Suprapubic skin (tissue), 4 donors: ENCODE results near the gene SLC16A10. TPM values are rescaled to one million over a fixed set of nuclear protein-coding genes. Genes with fewer than 3 reads are reported as not detected.

ENCODE experiments used
- DNase-seq, 2 donors: peaks; one replicate each; pipeline ENCODE4 v3.0.0-alpha.2; 2019; ENCODE audit warnings: low spot score in 2 of 2
- H3K27ac ChIP-seq: fragments of 200-600 bp; sonication (generic); one replicate; pipeline ENCODE4 v1.5.1; 2019
- H3K27me3 ChIP-seq: fragments of 200-600 bp; sonication (generic); one replicate; pipeline ENCODE4 v1.5.1; 2019
- H3K36me3 ChIP-seq: fragments of 200-600 bp; sonication (generic); one replicate; pipeline ENCODE4 v1.5.1; 2019
- H3K4me1 ChIP-seq: fragments of 200-600 bp; sonication (generic); one replicate; pipeline ENCODE4 v1.5.1; 2019
- H3K4me3 ChIP-seq: fragments of 200-600 bp; sonication (generic); one replicate; pipeline ENCODE4 v1.5.1; 2019; ENCODE audit warnings: mild to moderate bottlenecking
- H3K9me3 ChIP-seq: fragments of 200-600 bp; sonication (generic); one replicate; pipeline ENCODE4 v1.5.1; 2019
- CTCF ChIP-seq, 2 donors: fragments of 200-600 bp in 1 of 2; fragments of 450-650 bp in 1 of 2; sonication (generic) in 1 of 2; IDR thresholded peaks; one replicate each; pipeline ENCODE4 v1.5.1; 2016 to 2019; ENCODE audit warnings: antibody characterized with exemption in 2 of 2, mild to moderate bottlenecking in 1 of 2, moderate library complexity in 1 of 2
- EP300 ChIP-seq: sonication (generic); formaldehyde crosslinking; IDR thresholded peaks from one replicate; pipeline ENCODE4 v1.6.1; 2017; ENCODE audit warnings: antibody characterized with exemption
- POLR2A ChIP-seq, 2 donors: fragments of 450-650 bp; IDR thresholded peaks; one replicate each; pipeline ENCODE4 v1.6.1; 2017; ENCODE audit warnings: antibody characterized with exemption in 2 of 2, mild to moderate bottlenecking in 2 of 2, moderate library complexity in 2 of 2
- POLR2AphosphoS5 ChIP-seq, 3 donors: sonication (generic); formaldehyde crosslinking; IDR thresholded peaks; one replicate each; pipeline ENCODE4 v1.6.1; 2017; ENCODE audit warnings: antibody characterized with exemption in 3 of 3
- WGBS: methylation state at CpG from one replicate; pipeline ENCODE4 v1.1.5; 2018; 5-methylcytosine and 5-hydroxymethylcytosine counted together
- total RNA-seq, 4 donors: library from RNA; depleted of rRNA; stranded (reverse); fragments of >200 nt; gene quantifications; one replicate each; pipeline ENCODE4 v1.1.0, GENCODE V29; 2016

Gene SLC16A10
- total RNA-seq, 4 donors from 2014 or later = 23.1 to 73.5 (median 35.9) TPM

GRCh38 chr6:111192911-111193555 is 105.7 kb downstream of the SLC16A10 start:
- no peak for TF ChIP-seq POLR2AphosphoS5 (IDR thresholded peaks at IDR 0.05)
- TF ChIP-seq CTCF (IDR thresholded peaks at IDR 0.05) = no peak
- TF ChIP-seq EP300 = no peak
- TF ChIP-seq POLR2A (IDR thresholded peaks at IDR 0.05) = no peak
- no peak overlapping the region for H3K27ac ChIP-seq
- H3K9me3 ChIP-seq = no peaks in the 10 kb centered on the region
- H3K4me3 ChIP-seq = no peak overlapping the region
- no peaks in the 10 kb centered on the region for H3K36me3 ChIP-seq
- no peak for DNase-seq
- H3K4me1 ChIP-seq = no peaks in the 10 kb centered on the region
- no peaks in the 10 kb centered on the region for H3K27me3 ChIP-seq

- DNase-seq = no peak
- no peaks in the 10 kb centered on the region for H3K27me3 ChIP-seq
- no peaks in the 10 kb centered on the region for H3K4me1 ChIP-seq
- H3K9me3 ChIP-seq = no peaks in the 10 kb centered on the region
- no peaks in the 10 kb centered on the region for H3K36me3 ChIP-seq
- no peak overlapping the region for H3K4me3 ChIP-seq
- TF ChIP-seq POLR2A (IDR thresholded peaks at IDR 0.05) (no peak), EP300 (no peak), POLR2AphosphoS5 (IDR thresholded peaks at IDR 0.05) (no peak), CTCF (IDR thresholded peaks at IDR 0.05) (no peak)
- H3K27ac ChIP-seq = no peak overlapping the region
These were observed 108.4 kb downstream of the SLC16A10 start for GRCh38 chr6:111195656-111196055.

GRCh38 chr6:111198841-111199240 is 111.5 kb downstream of the SLC16A10 start:
- no peak for DNase-seq

GRCh38 chr6:111199935-111200334 is 112.6 kb downstream of the SLC16A10 start:
- 48% methylated on average over 1 of the region's 1 CpG for WGBS
- no peaks in the 10 kb centered on the region for H3K27me3 ChIP-seq
- no peaks in the 10 kb centered on the region for H3K9me3 ChIP-seq
- DNase-seq = no peak
- no peak for TF ChIP-seq POLR2AphosphoS5 (IDR thresholded peaks at IDR 0.05)
- no peak for TF ChIP-seq POLR2A (IDR thresholded peaks at IDR 0.05)
- no peak for TF ChIP-seq CTCF (IDR thresholded peaks at IDR 0.05)
- no peak for TF ChIP-seq EP300
- H3K36me3 ChIP-seq = no peaks in the 10 kb centered on the region
- H3K4me3 ChIP-seq = no peak overlapping the region
- H3K4me1 ChIP-seq = peaks cover 7% of the 10 kb centered on the region
- no peak overlapping the region for H3K27ac ChIP-seq

More at GRCh38 chr6:111198841-111199240, 111.5 kb downstream of the SLC16A10 start:
- no peak for TF ChIP-seq POLR2AphosphoS5 (IDR thresholded peaks at IDR 0.05)
- TF ChIP-seq CTCF (IDR thresholded peaks at IDR 0.05) = no peak
- no peak for TF ChIP-seq EP300
- TF ChIP-seq POLR2A (IDR thresholded peaks at IDR 0.05) = no peak
- Histone ChIP-seq H3K4me3 (no peak overlapping the region), H3K9me3 (no peaks in the 10 kb centered on the region), H3K27me3 (no peaks in the 10 kb centered on the region), H3K27ac (no peak overlapping the region), H3K36me3 (no peaks in the 10 kb centered on the region), H3K4me1 (peaks cover under 1% of the 10 kb centered on the region)
- WGBS = 93% methylated on average over 3 of the region's 3 CpGs

GRCh38 chr6:111200350-111201243 is 113.3 kb downstream of the SLC16A10 start:
- Histone ChIP-seq H3K36me3 (no peaks in the 10 kb centered on the region), H3K27ac (no peak overlapping the region), H3K9me3 (no peaks in the 10 kb centered on the region), H3K4me1 (peaks cover 7% of the 10 kb centered on the region), H3K4me3 (no peak overlapping the region), H3K27me3 (no peaks in the 10 kb centered on the region)
- 62% methylated on average over 8 of the region's 8 CpGs for WGBS
- no peak for DNase-seq
- no peak for TF ChIP-seq EP300
